Measurements from ENCODE around the gene CD274. TPM values are rescaled to one million over a fixed set of nuclear protein-coding genes. Genes with fewer than 3 reads are reported as not detected.
A peak's percentile ranks its signal among the peaks of the same experiment; 100 is the strongest.
"Not testable (repeated sequence)": the region's sequence is repeated elsewhere in the genome, so short reads cannot be mapped to it uniquely, and the experiment has no call there.

The CD274 gene
- 1.5 TPM for total RNA-seq

DNA sequence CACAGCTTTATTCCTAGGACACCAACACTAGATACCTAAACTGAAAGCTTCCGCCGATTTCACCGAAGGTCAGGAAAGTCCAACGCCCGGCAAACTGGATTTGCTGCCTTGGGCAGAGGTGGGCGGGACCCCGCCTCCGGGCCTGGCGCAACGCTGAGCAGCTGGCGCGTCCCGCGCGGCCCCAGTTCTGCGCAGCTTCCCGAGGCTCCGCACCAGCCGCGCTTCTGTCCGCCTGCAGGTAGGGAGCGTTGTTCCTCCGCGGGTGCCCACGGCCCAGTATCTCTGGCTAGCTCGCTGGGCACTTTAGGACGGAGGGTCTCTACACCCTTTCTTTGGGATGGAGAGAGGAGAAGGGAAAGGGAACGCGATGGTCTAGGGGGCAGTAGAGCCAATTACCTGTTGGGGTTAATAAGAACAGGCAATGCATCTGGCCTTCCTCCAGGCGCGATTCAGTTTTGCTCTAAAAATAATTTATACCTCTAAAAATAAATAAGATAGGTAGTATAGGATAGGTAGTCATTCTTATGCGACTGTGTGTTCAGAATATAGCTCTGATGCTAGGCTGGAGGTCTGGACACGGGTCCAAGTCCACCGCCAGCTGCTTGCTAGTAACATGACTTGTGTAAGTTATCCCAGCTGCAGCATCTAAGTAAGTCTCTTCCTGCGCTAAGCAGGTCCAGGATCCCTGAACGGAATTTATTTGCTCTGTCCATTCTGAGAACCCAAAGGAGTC lies at the start of gene CD274:
TSS of gene CD274 (plus strand) at position 184 of the 733 bp plus-strand sequence. CDS start 5,572 bp downstream, outside the sequence.
- peak; percentile 83 for DNase-seq

DNA sequence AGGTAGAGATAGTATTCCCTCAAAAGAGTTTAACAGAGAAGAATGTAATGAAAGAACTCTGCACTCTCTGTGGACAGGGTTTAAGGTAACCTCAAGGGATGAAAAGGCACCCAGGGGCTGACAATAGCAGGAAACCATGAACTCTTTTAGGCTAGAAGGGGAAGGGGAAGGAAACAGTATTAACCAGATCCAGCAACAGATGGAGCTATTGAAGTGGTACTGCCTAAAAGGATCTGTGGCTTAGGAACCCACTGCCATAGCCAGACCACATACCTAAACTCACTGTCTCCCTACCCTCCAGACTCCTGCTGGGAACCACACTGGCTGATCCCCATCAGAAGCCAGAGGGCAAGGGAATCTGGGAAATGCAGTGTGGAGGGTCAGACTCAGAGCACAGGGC lies 48.1 kb upstream of the CD274 start:
- no peak for DNase-seq

DNA sequence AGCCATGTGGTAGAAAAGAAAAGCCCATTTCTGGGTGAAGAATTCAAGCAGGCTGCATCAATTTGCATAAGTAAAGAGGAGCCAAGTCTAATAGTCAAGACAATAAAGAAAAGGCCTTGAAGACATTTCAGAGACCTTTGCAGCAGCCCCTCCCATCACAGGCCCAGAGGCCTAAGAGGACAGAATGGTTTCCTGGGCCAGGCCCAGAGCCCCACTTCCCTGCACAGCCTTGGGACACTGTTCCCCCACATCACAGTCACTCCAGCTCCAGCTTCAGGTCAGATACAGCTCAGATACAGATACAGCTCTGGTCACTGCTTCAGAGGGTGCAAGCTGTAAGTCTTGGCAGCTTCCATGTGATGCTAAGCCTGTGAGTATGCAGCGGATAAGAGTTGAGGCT lies 41.7 kb upstream of the CD274 start:
- no peak for DNase-seq

DNA sequence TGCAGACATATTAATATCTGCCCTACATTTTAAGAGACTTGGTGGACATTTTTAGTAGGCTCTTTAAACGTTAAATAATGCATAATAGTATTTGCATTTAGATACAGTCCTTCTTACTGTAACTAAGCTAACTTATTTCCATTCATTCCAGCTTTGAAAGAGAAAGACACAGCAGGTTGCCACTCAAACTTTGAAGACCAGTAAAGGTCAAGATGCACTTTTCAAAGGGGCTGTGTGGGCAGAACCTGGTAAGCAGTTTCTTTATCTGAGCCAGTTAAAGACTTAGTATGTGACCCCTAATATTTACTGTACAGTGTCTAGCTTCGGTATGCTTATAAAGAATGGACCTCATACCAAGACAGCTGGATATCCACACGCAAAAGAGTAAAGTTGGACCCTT lies 33.4 kb upstream of the CD274 start:
- DNase-seq: no peak

DNA sequence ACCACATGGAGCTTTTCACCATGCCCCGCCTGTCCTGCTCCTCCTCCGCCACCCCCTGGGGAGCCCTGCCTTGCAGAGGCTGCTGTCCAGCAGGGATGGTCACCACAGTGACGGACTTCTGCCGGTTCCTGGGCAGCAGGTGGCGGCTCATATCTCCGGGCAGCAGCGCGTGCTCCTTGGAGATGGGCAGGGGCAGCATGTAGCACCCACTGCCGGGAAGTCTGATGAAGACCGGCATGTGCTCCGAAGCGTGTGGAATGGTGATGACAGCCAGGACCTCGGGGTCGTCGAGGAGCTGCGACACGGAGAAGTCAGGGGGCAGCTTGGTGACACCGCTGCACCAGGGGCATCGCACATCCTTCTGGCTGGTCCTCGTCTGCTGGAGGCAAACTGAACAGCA lies 31.9 kb upstream of the CD274 start:
- no peak for DNase-seq

DNA sequence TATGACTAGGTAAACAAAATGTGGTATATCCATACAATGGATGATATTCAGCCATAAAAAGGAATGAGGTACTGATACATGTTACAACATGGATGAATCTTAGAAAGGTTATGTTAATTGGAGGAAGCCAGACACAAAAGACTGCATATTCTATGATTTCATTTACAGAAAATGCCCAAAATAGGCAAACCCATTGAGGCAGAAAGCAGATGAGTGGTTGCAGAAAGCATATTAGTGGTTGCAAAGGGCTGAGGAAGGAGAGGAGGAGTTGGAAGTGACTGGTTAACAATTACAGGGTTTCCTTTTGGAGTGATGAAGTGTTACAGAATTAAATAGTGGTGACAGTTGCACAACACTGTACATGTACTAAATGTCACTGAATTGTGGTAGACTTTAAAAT lies 30.4 kb upstream of the CD274 start:
- no peak for DNase-seq

DNA sequence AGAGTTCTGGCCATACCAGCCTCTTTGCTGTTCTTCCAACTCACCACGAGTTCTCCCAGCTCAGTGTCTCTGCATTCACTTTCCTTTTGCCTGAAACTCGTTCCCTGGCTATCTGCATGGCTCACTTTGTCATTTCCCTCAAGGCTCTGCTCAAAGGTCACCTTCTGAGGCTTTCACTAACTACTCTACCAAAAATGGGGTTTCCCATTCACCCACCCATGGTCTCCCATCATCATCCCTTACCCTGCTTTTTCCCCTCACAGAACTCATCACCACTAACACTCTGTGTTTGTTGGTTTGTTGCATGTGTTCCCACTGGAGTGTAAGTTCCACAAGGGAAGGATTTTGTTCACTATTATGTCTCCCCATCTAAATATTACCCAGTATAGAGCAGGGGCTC lies 29.2 kb upstream of the CD274 start:
- no peak for DNase-seq

DNA sequence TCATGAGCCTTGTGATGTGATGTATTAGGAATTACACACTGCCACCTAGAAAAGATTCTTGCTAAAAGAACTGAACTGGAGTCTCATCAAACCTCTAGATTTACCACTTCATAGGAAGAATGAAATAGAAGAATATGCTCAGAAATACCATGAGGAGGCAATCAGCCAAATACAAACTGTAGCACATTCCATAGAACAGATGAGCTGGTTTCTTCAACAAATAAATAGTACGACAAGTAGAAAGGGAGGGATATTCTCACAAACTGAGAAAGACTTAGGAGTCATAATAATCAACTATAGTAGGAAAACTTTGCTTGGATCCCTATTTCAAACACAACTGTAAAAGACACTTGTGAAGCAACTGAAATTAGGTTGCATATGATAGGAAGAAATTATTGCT lies 28.1 kb upstream of the CD274 start:
- no peak for DNase-seq

DNA sequence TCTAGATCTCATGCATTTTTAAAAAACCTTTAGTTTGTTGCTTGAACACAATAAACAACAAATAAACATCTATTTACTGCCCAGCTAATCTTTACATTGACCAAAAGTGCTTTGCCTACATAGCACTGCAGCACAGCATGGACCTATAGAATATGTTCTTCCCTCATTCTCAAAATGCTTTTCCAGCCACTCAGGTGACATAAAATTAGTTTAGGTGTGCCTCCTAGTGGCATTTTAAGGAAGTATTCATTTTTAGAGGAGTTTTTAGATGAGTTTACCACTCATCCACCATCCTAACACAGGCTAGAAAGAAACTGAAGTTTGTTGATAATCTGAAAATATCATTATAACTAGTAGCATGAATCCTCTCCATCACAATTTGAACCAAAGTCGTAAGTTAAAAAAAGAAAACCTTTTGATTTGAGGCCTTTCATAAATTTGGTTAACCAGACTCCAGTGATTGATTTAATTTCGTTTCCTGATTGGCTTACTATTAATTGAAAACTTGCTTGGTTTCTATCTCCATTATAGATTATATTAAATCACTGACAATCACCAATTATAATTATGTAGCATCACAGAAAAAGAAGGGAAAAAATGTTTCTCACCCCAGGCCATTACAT lies 25.2 kb upstream of the CD274 start:
- no peak for DNase-seq

DNA sequence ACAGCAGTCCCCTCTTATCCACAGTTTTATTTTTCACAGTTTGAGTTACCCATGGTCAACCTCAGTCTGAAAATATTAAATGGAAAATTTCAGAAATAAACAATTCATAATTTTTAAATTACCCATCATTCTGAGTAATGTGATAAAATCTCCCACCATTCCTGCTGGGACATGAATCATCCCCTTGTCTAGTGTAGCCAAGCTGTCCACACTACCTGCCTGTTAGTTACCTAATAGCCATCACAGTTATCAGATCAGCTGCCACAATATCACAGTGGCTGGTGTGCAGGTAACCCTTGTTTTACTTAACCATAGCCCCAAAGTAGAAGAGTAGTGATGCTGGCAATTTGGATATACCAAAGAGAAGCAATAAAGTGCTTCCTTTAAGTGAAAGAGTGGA lies 23.3 kb upstream of the CD274 start:
- DNase-seq: no peak

DNA sequence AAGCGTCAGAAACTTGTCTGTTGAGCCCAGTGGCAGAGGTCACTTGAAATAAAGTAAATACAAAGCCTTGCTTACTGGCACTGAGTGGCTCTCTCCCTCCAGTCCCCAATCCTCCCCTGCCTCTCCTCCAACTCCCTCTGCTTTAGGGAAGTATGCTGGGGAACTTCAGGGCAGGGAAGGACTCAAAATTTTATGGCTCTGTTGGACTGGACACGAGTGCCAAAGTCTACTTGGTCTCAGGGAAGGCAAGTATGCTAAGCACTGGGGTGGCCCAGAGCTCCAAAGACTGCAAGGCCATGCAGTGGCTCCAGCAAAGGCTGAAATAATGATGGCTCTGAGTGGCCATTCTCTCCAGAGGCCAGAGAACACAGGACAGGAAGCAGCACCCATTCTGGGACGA lies 22.2 kb upstream of the CD274 start:
- no peak for DNase-seq

DNA sequence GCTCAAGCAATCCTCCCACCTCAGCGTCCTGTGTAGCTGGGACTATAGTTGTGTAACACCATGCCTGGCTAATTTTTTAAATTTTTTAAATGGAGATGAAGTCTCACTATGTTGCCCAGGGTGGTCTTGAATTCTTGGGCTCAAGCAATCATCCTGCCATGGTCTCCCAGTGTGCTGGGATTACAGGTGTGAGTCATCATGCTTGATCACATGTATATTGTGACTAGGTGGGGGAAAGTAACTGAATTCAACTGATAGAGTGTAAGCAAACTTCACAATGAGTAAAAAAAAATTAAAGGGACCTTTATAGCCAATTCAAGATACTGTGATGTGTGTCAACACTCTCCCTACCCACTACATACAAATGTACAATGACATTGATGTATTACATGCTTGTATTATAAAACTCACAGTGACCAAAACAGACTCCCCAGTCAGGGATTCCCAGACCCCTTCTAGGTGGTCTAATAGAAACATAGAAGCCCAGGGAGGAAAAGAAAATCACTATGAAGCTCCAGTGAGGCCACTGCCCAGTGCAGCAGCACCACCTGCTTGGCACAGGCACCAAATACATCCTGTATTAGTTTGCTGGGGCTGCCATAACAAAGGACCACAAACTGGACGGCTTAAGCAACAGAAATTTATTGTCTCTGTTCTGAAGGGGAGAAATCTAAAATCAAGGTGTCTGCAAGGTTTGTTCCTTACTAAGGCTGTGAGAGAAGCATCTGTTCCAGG lies 21.4 kb upstream of the CD274 start:
- no peak for DNase-seq

DNA sequence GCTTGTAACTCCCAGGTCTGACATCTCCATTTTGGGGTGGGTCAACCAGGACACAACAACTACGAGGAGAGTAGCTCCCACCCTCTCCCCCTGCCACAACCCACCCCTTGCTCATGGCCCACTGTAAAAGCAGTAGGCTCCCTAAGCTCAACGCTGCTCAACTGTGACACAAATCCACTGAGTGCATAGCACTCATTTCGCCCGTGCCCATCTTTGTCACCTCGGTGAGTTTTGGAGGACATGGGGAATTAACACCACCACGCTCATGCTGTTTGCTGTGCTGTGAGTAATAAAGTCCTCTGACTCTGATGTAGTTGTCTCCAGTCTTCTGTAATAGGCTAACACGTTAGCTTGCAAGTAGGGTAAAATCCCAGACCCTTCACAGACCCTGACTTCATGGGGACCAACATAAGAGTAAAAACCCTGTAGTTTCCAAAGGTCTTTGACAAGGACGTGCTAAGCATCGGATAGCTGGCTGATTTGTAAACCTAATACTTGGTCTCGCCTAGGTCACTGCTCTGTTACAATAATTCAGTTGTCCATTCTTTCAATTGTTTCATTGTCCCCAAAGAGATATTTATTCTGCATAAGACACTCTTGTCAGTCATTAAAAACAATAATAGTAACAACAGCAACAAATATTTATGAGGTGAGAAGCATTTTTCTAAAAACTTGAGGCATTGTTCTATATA lies 20.3 kb upstream of the CD274 start:
- DNase-seq: no peak

DNA sequence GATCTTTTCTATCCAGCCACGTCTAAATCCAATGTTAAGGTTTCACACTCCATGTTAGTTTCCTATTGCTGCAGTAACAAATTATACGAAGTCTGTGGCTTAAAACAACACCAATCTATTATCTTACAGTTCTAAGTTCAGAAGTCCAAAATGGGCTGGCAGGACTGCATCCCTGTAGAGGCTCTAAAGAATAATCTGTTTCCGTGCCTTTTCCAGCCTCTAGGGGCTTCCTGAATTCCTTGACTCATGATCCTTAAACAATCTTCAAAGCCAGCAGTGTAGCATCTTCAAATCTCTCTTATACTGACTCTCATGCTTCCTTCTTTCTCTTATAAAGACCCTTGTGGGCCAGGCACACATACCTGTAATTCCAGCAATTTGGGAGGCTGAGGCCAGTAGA lies 19.4 kb upstream of the CD274 start:
- no peak for DNase-seq

DNA sequence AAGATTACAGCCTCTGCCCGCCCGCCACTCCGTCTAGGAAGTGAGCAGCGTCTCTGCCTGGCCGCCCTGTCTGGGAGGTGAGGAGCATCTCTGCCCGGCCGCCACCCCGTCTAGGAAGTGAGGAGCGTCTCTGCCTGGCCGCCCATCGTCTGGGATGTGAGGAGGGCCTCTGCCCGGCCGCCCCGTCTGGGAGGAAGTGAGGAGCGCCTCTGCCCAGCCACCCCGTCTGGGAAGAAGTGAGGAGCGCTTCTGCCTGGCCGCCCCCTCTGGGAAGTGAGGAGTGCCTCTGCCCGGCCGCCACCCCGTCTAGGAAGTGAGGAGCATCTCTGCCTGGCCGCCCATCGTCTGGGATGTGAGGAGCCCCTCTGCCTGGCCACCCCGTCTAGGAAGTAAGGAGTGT lies 17.5 kb upstream of the CD274 start:
- not testable (repeated sequence) for DNase-seq

DNA sequence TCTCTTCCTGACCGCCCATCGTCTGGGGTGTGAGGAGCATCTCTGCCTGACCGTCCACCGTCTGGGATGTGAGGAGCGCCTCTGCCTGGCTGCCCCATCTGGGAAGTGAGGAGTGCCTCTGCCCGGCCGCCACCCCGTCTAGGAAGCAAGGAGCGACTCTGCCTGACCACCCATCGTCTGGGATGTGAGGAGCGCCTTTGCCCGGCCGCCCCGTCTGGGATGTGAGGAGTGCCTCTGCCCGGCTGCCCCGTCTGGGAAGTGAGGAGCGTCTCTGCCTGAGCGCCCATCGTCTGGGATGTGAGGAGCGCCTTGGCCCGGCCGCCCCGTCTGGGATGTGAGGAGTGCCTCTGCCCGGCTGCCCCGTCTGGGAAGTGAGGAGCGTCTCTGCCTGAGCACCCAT lies 17.0 kb upstream of the CD274 start:
- DNase-seq: not testable (repeated sequence)

DNA sequence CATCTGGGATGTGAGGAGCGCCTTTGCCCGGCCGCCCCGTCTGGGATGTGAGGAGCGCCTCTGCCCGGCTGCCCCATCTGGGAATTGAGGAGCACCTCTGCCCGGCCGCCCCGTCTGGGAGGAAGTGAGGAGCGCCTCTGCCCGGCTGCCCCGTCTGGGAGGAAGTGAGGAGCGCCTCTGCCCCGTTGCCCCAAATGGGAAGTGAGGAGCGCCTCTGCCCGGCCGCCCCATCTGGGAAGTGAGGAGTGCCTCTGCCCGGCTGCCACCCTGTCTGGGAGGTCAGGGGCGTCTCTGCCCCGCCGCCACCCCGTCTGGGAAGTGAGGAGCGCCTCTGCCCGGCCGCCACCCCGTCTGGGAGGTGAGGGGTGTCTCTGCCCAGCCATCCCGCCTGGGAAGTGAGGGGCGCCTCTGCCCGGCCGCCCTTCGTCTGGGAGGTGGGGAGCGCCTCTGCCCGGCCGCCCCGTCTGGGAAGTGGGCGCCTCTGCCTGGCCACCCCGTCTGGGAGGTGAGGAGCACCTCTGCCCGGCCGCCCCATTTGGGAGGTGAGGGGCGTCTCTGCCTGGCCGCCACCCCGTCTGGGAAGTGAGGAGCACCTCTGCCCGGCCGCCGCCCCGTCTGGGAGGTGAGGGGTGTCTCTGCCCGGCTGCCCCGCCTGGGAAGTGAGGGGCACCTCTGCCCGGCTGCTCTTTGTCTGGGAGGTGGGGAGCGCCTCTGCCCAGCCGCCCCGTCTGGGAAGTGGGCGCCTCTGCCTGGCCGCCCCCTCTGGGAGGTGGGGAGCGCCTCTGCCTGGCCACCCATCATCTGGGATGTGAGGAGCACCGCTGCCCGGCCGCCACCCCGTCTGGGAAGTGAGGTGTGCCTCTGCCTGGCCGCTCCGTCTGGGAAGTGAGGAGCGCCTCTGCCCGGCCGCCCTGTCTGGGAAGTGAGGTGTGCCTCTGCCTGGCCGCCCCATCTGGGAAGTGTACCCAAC lies 16.2 kb upstream of the CD274 start:
- DNase-seq: not testable (repeated sequence)

DNA sequence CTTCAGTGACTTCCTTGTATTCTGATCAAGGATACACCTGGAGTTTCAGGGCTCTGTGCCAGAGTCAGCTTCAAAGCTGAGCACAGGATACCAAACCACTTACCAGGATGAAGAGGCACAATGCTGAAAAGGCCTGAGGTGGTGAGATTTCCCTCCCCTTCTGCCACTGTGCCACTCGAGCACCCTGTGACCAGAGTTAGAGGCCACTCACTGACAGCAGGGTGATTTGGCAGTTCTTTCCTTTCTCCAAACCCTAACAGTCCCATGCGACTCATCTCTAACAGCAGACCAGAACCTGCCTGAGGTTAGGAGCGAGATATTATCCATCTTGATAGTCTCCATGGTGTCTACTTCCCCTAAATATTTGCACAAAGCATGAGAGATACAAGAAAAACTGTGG lies 14.4 kb upstream of the CD274 start:
- no peak for DNase-seq

DNA sequence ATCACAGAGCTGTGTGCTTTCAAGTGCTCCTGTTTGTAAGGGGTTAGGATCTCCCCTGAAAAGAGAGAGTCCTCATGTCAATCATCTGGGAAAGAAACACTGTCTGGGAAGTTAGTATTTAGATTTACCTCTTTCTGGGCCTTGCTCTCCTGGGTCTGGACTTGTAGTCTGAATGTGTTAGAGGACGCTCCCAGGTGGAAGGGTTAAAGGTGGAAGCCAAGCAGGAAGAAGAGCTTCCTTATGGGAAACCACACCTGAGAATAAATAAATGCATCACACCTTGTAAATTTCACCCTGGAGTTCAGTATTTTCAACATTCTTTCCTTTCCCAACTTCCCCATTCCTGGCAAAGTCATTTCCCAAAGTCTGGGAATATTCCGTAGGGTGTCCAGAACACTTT lies 13.9 kb upstream of the CD274 start:
- no peak for DNase-seq

DNA sequence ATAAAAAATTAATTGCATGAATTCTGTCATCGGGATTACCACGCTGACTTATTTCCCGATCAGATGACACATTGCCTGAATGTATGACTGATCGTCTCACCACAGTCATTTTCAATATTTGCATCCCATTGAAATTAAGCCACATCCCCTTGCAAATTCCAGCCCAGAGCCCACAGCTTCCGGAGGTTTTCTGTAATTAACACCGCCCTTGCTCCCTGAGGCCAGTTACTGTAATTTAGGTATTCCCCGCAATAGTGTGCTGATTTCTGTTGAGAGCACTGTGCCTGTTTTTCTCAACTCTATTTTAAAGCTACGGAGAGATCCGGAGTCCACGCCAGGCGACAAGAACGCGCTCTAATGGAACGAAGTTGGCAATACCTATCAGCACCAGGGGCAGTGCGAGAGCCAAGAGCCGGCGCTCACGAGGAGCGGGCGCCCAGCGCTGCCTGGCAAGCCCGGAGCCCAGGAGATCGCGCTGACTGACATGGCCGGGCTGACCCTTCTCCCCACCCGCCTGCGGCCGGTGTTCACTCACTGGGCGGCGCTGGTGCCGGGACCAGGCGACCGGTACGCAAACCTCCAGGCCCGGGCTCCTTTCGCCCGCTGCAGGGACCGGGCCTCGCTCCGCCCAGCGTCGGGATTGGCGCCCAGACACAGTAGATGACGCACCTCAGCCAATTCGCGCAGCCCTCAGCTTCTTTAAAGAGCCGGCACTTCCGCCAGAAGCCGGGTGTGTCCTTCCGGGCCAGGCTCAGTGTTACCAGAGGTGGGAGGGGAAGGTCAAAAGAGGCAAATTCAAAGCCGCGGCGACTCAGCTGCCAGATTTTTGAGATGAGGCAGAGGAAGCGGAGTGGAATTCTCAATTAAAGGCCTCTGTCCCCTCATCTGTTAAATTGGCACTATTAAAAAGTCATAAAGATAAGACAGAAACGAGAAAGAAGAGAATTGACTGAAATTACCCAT lies 12.8 kb upstream of the CD274 start, which contains the start of gene PLGRKT:
TSS of gene PLGRKT (minus strand) at position 672 of the 963 bp plus-strand sequence. CDS start 5,948 bp downstream, outside the sequence.
- DNase-seq: peak; percentile 96
